Mononuclear cell (primary cell): ENCODE data around the gene SSBP2. TPM values are rescaled to one million over a fixed set of nuclear protein-coding genes. Genes with fewer than 3 reads are reported as not detected.
"Not testable (repeated sequence)": the region's sequence is repeated elsewhere in the genome, so short reads cannot be mapped to it uniquely, and the experiment has no call there.

Source experiments
- H3K27me3 ChIP-seq: 2 replicates; pipeline ENCODE4 v1.6.0; 2011; ENCODE audit warnings: low read length, control low read depth; ENCODE audit not compliant: insufficient read depth
- H3K4me1 ChIP-seq: 2 replicates; pipeline ENCODE4 v1.5.1; 2011; ENCODE audit warnings: mild to moderate bottlenecking, low read length, control low read depth; ENCODE audit not compliant: insufficient read depth
- H3K4me3 ChIP-seq: 2 replicates; pipeline ENCODE4 v1.5.1; 2011; ENCODE audit warnings: mild to moderate bottlenecking, low read length, moderate library complexity
- H3K9me3 ChIP-seq: 2 replicates; pipeline ENCODE4 v1.5.1; 2011; ENCODE audit warnings: low read depth, mild to moderate bottlenecking, control low read depth, low read length
- total RNA-seq: library from RNA; depleted of rRNA; stranded (reverse); fragments of >200 nt; gene quantifications from one replicate; pipeline ENCODE4 v1.2.3, GENCODE V29; 2012

SSBP2 gene
- total RNA-seq, 1 donor = 35.9 TPM

DNA sequence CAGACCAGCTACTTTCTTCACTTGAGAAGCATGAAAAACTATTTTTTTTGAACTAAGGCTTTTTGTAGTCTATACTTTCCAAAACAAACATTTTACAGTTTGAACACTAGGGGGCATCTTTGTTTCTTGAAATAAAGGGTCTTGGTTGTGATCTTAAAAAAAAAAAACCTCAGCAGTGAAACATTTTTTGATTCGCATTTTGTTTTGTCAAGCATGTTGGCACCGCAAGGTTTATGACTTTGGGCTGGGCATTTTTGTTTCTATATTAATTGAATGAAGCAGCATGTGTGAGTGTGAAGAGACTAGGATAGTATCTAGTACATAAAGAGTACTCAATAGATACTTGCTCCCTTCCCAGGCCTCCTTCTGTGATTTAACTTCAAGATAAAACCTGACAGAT lies 325.3 kb downstream of the SSBP2 start:
- H3K9me3 ChIP-seq = no peaks in the 10 kb centered on the region
- no peak overlapping the region for H3K4me3 ChIP-seq
- H3K27me3 ChIP-seq = no peaks in the 10 kb centered on the region
- H3K4me1 ChIP-seq = no peaks in the 10 kb centered on the region

DNA sequence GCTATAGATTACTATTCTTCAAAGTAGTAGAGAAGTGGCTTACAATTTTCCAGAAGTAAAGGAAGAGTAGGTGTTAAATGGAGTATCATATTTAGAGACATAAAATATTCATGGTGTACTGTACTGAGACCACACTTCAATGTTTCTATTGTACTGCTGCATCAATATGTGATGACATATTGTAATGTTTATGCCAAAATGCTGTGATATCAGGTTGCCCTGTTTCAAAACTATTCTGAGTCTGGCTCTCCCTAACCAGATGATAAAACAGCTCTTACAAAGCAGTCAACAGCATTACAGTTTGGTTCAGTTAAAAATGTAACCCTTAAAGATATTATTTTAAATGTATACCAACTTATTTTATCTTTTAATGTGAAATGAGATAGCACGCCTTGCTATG lies 326.2 kb downstream of the SSBP2 start:
- no peaks in the 10 kb centered on the region for H3K9me3 ChIP-seq
- H3K4me1 ChIP-seq = no peaks in the 10 kb centered on the region
- H3K27me3 ChIP-seq = no peaks in the 10 kb centered on the region
- no peak overlapping the region for H3K4me3 ChIP-seq

- no peak overlapping the region for H3K4me3 ChIP-seq
- H3K9me3 ChIP-seq = no peaks in the 10 kb centered on the region
- no peaks in the 10 kb centered on the region for H3K4me1 ChIP-seq
- H3K27me3 ChIP-seq = no peaks in the 10 kb centered on the region
Observed at GRCh38 chr5:81422671-81423070, 328.2 kb downstream of the SSBP2 start.

DNA sequence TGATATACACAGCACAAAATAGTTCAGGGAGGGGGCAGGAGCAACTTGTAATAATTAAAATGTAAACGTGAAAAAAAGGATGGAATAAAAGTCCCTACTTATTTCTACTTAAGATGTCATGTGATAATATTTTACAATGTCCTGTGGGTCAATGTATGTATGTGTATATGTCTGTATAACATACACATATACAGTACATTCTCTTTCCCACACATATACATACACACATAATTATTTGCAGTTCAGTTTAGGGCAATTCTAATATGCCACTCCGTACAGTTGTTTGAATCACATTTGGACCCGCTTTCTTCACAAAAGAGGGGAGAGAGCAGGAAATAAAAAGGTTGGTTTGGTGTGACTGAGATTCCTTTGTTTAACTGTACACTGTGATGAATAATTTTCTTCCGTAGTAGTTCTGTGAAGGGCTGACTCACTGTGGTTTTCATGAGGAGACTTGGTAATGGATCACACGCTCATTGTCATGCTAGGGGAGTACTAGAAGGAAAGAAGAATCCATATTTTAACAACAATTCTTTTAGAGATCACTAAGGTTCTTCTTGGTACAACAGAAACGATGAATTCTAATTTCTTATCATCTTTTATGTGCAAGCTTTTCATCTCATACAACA lies 330.7 kb downstream of the SSBP2 start:
- H3K4me1 ChIP-seq = no peaks in the 10 kb centered on the region
- H3K4me3 ChIP-seq = no peak overlapping the region
- no peaks in the 10 kb centered on the region for H3K27me3 ChIP-seq
- H3K9me3 ChIP-seq = no peaks in the 10 kb centered on the region

DNA sequence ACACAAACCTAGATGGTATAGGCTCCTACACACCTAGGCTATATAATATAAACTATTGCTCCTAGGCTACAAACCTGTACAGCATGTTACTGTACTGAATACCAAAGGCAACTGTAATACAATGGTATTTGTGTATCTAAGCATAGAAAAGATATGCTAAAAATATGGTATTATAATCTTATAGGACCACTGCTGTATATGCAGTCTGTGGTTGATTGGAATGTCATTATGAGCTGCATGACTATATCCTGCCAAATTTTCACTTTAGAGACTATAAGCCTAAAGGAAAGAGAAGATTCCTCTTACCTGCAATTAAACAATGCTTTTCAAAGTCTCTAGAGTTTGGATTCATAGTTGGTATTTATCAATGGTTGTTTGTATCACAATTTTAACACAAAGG lies 332.3 kb downstream of the SSBP2 start:
- no peaks in the 10 kb centered on the region for H3K4me1 ChIP-seq
- H3K27me3 ChIP-seq = no peaks in the 10 kb centered on the region
- H3K9me3 ChIP-seq = no peaks in the 10 kb centered on the region
- no peak overlapping the region for H3K4me3 ChIP-seq

- H3K4me3 ChIP-seq = no peak overlapping the region
- no peaks in the 10 kb centered on the region for H3K27me3 ChIP-seq
- no peaks in the 10 kb centered on the region for H3K4me1 ChIP-seq
- no peaks in the 10 kb centered on the region for H3K9me3 ChIP-seq
Observed at GRCh38 chr5:81417052-81417451, 333.8 kb downstream of the SSBP2 start.

DNA sequence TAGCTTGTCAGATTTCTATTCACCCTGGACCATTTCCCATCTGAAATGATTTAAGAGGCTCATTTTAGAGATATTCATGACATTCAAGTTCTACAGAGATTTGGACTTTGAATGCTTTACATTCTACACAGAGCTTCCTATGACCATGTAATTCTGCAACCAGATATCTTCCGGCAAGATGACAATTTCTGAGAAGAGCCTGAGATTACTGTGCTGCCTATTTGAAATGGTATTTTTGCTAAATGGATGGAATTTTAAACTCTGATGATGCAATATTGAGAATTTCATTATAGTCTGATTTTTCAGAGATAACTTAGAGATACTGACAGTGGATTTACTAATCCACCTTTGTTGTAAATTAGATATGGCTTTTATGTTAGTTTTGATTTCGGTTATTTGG lies 341.0 kb downstream of the SSBP2 start:
- H3K4me3 ChIP-seq = no peak overlapping the region
- no peaks in the 10 kb centered on the region for H3K27me3 ChIP-seq
- no peaks in the 10 kb centered on the region for H3K4me1 ChIP-seq
- H3K9me3 ChIP-seq = no peaks in the 10 kb centered on the region

GRCh38 chr5:81409361-81409760 lies 341.5 kb downstream of the SSBP2 start:
- H3K4me1 ChIP-seq = no peaks in the 10 kb centered on the region
- H3K9me3 ChIP-seq = no peaks in the 10 kb centered on the region
- no peak overlapping the region for H3K4me3 ChIP-seq

GRCh38 chr5:81408496-81408895 lies 342.4 kb downstream of the SSBP2 start:
- Histone ChIP-seq H3K27me3 (no peaks in the 10 kb centered on the region), H3K9me3 (no peaks in the 10 kb centered on the region), H3K4me1 (no peaks in the 10 kb centered on the region), H3K4me3 (no peak overlapping the region)

More at GRCh38 chr5:81409361-81409760, 341.5 kb downstream of the SSBP2 start:
- H3K27me3 ChIP-seq = no peaks in the 10 kb centered on the region

- not testable (repeated sequence) for H3K4me3 ChIP-seq, H3K4me1 ChIP-seq, H3K27me3 ChIP-seq, H3K9me3 ChIP-seq
Observed at GRCh38 chr5:81407811-81408210, 343.1 kb downstream of the SSBP2 start.

DNA sequence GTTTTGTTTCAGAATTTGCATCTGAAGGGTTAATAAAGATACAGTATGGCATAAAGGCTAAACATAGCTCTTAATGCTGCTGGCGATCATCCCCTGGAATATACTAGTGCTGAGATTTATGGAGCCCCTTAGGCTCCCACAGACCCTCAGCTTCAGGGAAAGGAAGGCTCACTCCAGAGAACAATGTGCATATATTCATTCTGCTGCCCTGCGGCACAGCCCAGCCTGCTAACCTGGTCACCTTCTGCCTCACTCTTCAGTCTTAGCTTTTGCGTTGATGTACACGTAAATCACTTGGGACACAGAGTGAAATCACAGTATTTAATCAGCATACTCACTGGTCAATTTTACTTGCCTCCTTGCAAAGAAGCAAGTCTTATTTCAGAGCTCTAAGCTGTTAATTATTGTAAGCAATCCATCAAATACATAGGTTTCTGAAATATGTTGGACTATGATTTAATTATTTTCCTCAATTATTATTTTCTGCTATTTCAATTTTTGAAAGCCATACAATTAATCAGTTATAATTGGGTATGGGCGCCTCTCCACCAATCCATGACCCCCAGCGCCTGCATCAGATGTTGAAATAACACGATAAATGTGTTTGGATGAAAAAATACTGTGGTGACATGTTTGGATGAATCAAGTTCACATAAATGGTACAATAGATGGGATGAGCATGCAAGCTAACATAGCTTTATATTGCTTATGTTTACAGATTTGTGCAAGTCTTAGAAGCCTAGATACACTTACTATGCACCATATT lies 345.6 kb downstream of the SSBP2 start:
- H3K27me3 ChIP-seq = no peaks in the 10 kb centered on the region
- no peak overlapping the region for H3K4me3 ChIP-seq
- no peaks in the 10 kb centered on the region for H3K4me1 ChIP-seq
- H3K9me3 ChIP-seq = no peaks in the 10 kb centered on the region

DNA sequence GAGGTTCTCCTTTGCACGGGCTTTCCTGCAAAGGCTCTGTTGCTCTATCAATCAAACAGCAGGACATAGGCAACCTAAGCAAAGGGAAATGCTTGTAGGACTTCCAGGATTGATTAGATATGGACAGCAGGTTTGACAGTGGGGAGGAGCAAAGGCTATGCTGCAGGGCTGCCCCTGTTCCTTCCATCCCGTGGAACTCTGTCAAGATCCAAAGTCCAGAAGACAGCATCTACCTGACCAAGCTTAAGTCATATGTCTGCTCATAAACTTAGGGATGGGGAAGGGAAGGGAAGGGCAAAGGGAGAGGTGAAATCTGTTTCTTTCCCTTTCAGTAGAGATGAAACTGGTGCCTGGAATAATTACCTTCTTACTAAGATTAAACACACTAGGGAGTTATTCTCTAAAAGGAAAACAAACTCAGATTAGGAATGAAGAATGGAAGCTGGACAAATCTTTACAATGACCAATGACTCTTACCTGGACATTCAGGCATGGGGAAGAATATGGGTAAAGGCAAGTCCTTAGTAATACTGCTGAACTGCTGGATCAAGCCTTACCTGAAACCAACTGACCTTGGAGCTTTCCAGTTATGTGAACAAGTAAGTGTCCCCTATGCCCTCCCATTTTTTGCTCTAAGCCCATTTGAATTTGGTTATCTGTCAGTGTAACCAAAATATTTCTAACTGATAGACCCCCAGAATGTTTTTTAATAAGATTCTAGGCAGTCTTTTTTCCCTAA lies 348.5 kb downstream of the SSBP2 start:
- H3K4me1 ChIP-seq = no peaks in the 10 kb centered on the region
- H3K4me3 ChIP-seq = no peak overlapping the region
- peaks cover 3% of the 10 kb centered on the region for H3K27me3 ChIP-seq
- no peaks in the 10 kb centered on the region for H3K9me3 ChIP-seq

- Histone ChIP-seq H3K27me3 (peaks cover 13% of the 10 kb centered on the region), H3K4me1 (no peaks in the 10 kb centered on the region), H3K4me3 (no peak overlapping the region), H3K9me3 (no peaks in the 10 kb centered on the region)
Observed at GRCh38 chr5:81401266-81401665, 349.6 kb downstream of the SSBP2 start.

- Histone ChIP-seq H3K4me3 (no peak overlapping the region), H3K9me3 (no peaks in the 10 kb centered on the region), H3K4me1 (no peaks in the 10 kb centered on the region), H3K27me3 (peaks cover 19% of the 10 kb centered on the region)
Observed at GRCh38 chr5:81400375-81400774, 350.5 kb downstream of the SSBP2 start.

- peaks cover 33% of the 10 kb centered on the region for H3K27me3 ChIP-seq
- H3K4me1 ChIP-seq = peaks cover 5% of the 10 kb centered on the region
- peaks cover 6% of the 10 kb centered on the region for H3K9me3 ChIP-seq
- no peak overlapping the region for H3K4me3 ChIP-seq
Observed at GRCh38 chr5:81398741-81399140, 352.2 kb downstream of the SSBP2 start.
